Stimulated activated naive CD4-positive, alpha-beta T cell treated with Interleukin-2 at 50 U/mL for 16 hours (primary cell): ENCODE measurements around the gene CHAC1.
"Not testable (repeated sequence)": the region's sequence is repeated elsewhere in the genome, so short reads cannot be mapped to it uniquely, and the experiment has no call there.

ENCODE experiments used
- DNase-seq: peaks from one replicate; lab custom pipeline; 2025; lab: John Stamatoyannopoulos, UW

CHAC1 gene

GRCh38 chr15:40937762-40938535, 15.3 kb upstream of the CHAC1 start:
- no peak for DNase-seq

- DNase-seq = no peak
Measured at GRCh38 chr15:40938536-40938870, 14.8 kb upstream of the CHAC1 start.

- DNase-seq = no peak
Measured at GRCh38 chr15:40940296-40940801, 12.9 kb upstream of the CHAC1 start.

GRCh38 chr15:40941068-40941527, 12.2 kb upstream of the CHAC1 start:
- DNase-seq = no peak

GRCh38 chr15:40941528-40942336, 11.5 kb upstream of the CHAC1 start:
- peak; percentile 59 for DNase-seq

GRCh38 chr15:40942337-40942854, 10.9 kb upstream of the CHAC1 start:
- no peak for DNase-seq

- no peak for DNase-seq
Measured at GRCh38 chr15:40942878-40943277, 10.4 kb upstream of the CHAC1 start.

GRCh38 chr15:40943764-40944365, 9.4 kb upstream of the CHAC1 start:
- no peak for DNase-seq

GRCh38 chr15:40944510-40945296, 8.6 kb upstream of the CHAC1 start:
- DNase-seq = no peak

- DNase-seq = no peak
Measured at GRCh38 chr15:40948706-40949473, 4.4 kb upstream of the CHAC1 start.

- DNase-seq = no peak
Measured at GRCh38 chr15:40949756-40950207, 3.5 kb upstream of the CHAC1 start.

- DNase-seq = no peak
Measured at GRCh38 chr15:40951764-40952163, 1.5 kb upstream of the CHAC1 start.

GRCh38 chr15:40952301-40952900, 870 bp upstream of the CHAC1 start:
- no peak for DNase-seq

GRCh38 chr15:40953713-40954074, 423 bp downstream of the CHAC1 start:
- DNase-seq = no peak

GRCh38 chr15:40954158-40954848, 1.0 kb downstream of the CHAC1 start:
- not testable (repeated sequence) for DNase-seq

- DNase-seq = no peak
Measured at GRCh38 chr15:40955141-40955903, 2.1 kb downstream of the CHAC1 start.

- DNase-seq = no peak
Measured at GRCh38 chr15:40955930-40956540, 2.8 kb downstream of the CHAC1 start.

- DNase-seq = no peak
Measured at GRCh38 chr15:40956541-40956982, 3.3 kb downstream of the CHAC1 start.
